Neural progenitor cell (in vitro differentiated cells): ENCODE data around the gene ARPC2. TPM values are rescaled to one million over a fixed set of nuclear protein-coding genes. Genes with fewer than 3 reads are reported as not detected.

ENCODE experiments used
- DNase-seq: peaks from one replicate; pipeline ENCODE4 v3.0.0-alpha.2; 2016; ENCODE audit warnings: low spot score
- H2AFZ ChIP-seq: fragments of 200-600 bp; sonication (generic); replicated peaks from 2 replicates; pipeline ENCODE4 v1.6.1; 2016; ENCODE audit warnings: antibody characterized with exemption
- H3F3A ChIP-seq: fragments of 200-600 bp; sonication (generic); 2 replicates; pipeline ENCODE4 v1.6.1; 2016; ENCODE audit warnings: antibody characterized with exemption, low read depth
- H3K27ac ChIP-seq: fragments of 200-600 bp; sonication (generic); 2 replicates; pipeline ENCODE4 v1.5.1; 2016; ENCODE audit warnings: mild to moderate bottlenecking
- H3K27me3 ChIP-seq: fragments of 200-600 bp; sonication (generic); 2 replicates; pipeline ENCODE4 v1.6.1; 2016; ENCODE audit warnings: mild to moderate bottlenecking, moderate library complexity
- H3K36me3 ChIP-seq: fragments of 200-600 bp; sonication (generic); 2 replicates; pipeline ENCODE4 v1.5.1; 2016
- H3K4me1 ChIP-seq: fragments of 200-600 bp; sonication (generic); 2 replicates; pipeline ENCODE4 v1.6.1; 2016; ENCODE audit warnings: mixed run types
- H3K4me2 ChIP-seq: fragments of 200-600 bp; sonication (generic); 2 replicates; pipeline ENCODE4 v1.6.1; 2016
- H3K4me3 ChIP-seq: fragments of 200-600 bp; sonication (generic); 2 replicates; pipeline ENCODE4 v1.5.1; 2016
- H3K79me2 ChIP-seq: fragments of 200-600 bp; sonication (generic); 2 replicates; pipeline ENCODE4 v1.6.1; 2016; ENCODE audit warnings: low read depth
- H3K9ac ChIP-seq: fragments of 200-600 bp; sonication (generic); 2 replicates; pipeline ENCODE4 v1.6.1; 2016
- H3K9me3 ChIP-seq: fragments of 200-600 bp; sonication (generic); 2 replicates; pipeline ENCODE4 v1.5.1; 2016; ENCODE audit warnings: low read depth
- H4K20me1 ChIP-seq: fragments of 200-600 bp; sonication (generic); 2 replicates; pipeline ENCODE4 v1.6.1; 2016; ENCODE audit warnings: low read depth
- H3K27ac Mint-ChIP-seq: 3 replicates; pipeline ENCODE4 v1.8.0; 2021; ENCODE audit warnings: mixed read lengths
- H3K27me3 Mint-ChIP-seq: 2 replicates; pipeline ENCODE4 v1.8.0; 2022; ENCODE audit warnings: low read depth, mild to moderate bottlenecking, inconsistent platforms, moderate library complexity, mixed read lengths; ENCODE audit not compliant: insufficient read depth
- H3K36me3 Mint-ChIP-seq: 3 replicates; pipeline ENCODE4 v1.8.0; 2021; ENCODE audit warnings: mixed read lengths
- H3K4me1 Mint-ChIP-seq: 3 replicates; pipeline ENCODE4 v1.8.0; 2021; ENCODE audit warnings: mixed read lengths
- H3K4me3 Mint-ChIP-seq: 3 replicates; pipeline ENCODE4 v1.8.0; 2021; ENCODE audit warnings: mild to moderate bottlenecking, moderate library complexity, mixed read lengths
- H3K9me3 Mint-ChIP-seq: 3 replicates; pipeline ENCODE4 v1.8.0; 2020; ENCODE audit warnings: mixed read lengths
- CTCF ChIP-seq: fragments of 200-600 bp; sonication (generic); IDR thresholded peaks from 2 replicates; pipeline ENCODE4 v1.5.1; 2017; ENCODE audit warnings: antibody characterized with exemption, mild to moderate bottlenecking
- EZH2 ChIP-seq: fragments of 200-600 bp; sonication (generic); IDR thresholded peaks from 2 replicates; pipeline ENCODE4 v1.6.1; 2017; ENCODE audit warnings: antibody characterized with exemption, mild to moderate bottlenecking, moderate library complexity
- EZH2phosphoT487 ChIP-seq: fragments of 200-600 bp; sonication (generic); IDR thresholded peaks from 2 replicates; pipeline ENCODE4 v1.6.1; 2017; ENCODE audit warnings: antibody characterized with exemption
- total RNA-seq: library from RNA; depleted of rRNA; stranded (reverse); fragments of >200 nt; gene quantifications from 2 replicates; pipeline ENCODE4 v1.2.3, GENCODE V29; 2015; ENCODE audit warnings: low replicate concordance

ARPC2 gene
- total RNA-seq, 1 donor from 2014 or later = 155 TPM

DNA sequence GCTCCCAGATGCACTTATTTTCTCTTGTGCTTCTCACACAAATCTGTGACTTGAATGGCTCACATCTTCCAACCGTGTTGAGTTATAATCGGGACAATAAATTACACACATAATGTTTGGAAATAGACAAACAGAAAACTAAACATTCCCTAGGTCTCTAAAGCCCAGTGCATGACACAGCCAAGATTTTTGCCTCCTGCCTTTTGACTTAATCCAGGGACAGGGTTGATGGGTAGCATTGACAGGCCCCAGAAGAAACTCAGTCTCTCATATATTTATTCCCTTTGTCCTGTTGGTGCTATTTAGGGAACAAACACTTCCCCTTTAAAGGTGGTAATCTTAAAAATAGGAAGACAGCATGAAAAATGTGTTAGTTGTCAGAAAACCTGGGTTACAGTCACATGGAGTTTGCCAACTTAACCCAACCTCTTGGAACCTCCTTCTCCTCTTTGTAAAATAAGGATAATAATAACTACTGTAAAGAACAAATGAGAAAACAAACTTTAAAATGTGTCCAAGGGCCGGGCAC is 24.0 kb upstream of the ARPC2 start:
- Histone ChIP-seq H3K36me3 (no peaks in the 10 kb centered on the region), H3K79me2 (no peaks in the 10 kb centered on the region), H3K4me1 (peaks cover 6% of the 10 kb centered on the region), H3K27ac (no peak overlapping the region), H3K27me3 (no peaks in the 10 kb centered on the region), H3F3A (no peaks in the 10 kb centered on the region), H3K9ac (no peak overlapping the region), H3K4me3 (no peak overlapping the region), H4K20me1 (no peaks in the 10 kb centered on the region), H3K9me3 (no peaks in the 10 kb centered on the region), H2AFZ (peak overlapping the region; percentile 77), H3K4me2 (no peak overlapping the region)
- DNase-seq = no peak
- peaks cover 2% of the 10 kb centered on the region for H3K27me3 Mint-ChIP-seq
- H3K4me3 Mint-ChIP-seq = no peak overlapping the region
- no peaks in the 10 kb centered on the region for H3K36me3 Mint-ChIP-seq
- H3K27ac Mint-ChIP-seq = no peak overlapping the region
- TF ChIP-seq EZH2 (no peak), EZH2phosphoT487 (no peak), CTCF (no peak)
- H3K4me1 Mint-ChIP-seq = no peaks in the 10 kb centered on the region
- H3K9me3 Mint-ChIP-seq = no peaks in the 10 kb centered on the region

DNA sequence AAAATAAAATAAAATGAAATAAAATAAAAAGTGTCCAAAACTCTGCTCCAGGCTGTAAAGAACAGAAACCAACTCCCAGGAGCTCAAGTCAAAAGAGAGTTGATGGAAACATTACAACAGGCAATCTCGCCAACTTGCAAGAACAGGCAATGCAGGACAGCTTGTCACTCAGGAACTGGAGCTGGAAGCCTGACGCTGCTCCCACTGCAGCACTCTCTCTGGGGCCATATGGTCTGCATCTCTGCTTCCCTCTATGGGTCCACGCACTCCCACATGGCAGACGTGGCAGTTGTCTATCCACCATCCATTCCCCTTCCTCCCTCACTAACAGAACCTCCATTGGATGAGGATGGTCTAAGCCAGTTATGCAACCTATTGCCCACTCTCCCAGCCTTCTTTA is 23.3 kb upstream of the ARPC2 start:
- Mint-ChIP-seq H3K4me1 (no peaks in the 10 kb centered on the region), H3K4me3 (no peak overlapping the region), H3K27me3 (peaks cover 2% of the 10 kb centered on the region), H3K27ac (no peak overlapping the region), H3K9me3 (no peaks in the 10 kb centered on the region), H3K36me3 (no peaks in the 10 kb centered on the region)
- Histone ChIP-seq H3K4me1 (peaks cover 6% of the 10 kb centered on the region), H3K9me3 (no peaks in the 10 kb centered on the region), H3F3A (no peaks in the 10 kb centered on the region), H4K20me1 (no peaks in the 10 kb centered on the region), H2AFZ (no peak overlapping the region), H3K9ac (no peak overlapping the region), H3K4me2 (no peak overlapping the region), H3K36me3 (no peaks in the 10 kb centered on the region), H3K79me2 (no peaks in the 10 kb centered on the region), H3K27me3 (no peaks in the 10 kb centered on the region), H3K27ac (no peak overlapping the region), H3K4me3 (no peak overlapping the region)
- no peak for DNase-seq
- no peak for TF ChIP-seq EZH2
- TF ChIP-seq CTCF = no peak
- TF ChIP-seq EZH2phosphoT487 = no peak

GRCh38 chr2:218194880-218195279 is 22.1 kb upstream of the ARPC2 start:
- H3F3A ChIP-seq = no peaks in the 10 kb centered on the region
- H3K79me2 ChIP-seq = no peaks in the 10 kb centered on the region
- H4K20me1 ChIP-seq = no peaks in the 10 kb centered on the region
- H3K27me3 ChIP-seq = no peaks in the 10 kb centered on the region
- H3K36me3 ChIP-seq = no peaks in the 10 kb centered on the region
- peaks cover 2% of the 10 kb centered on the region for H3K27me3 Mint-ChIP-seq
- H3K27ac Mint-ChIP-seq = no peak overlapping the region
- no peak for DNase-seq
- no peak overlapping the region for H3K4me3 Mint-ChIP-seq
- no peak for TF ChIP-seq EZH2phosphoT487
- TF ChIP-seq EZH2 = no peak
- TF ChIP-seq CTCF = no peak
- no peak overlapping the region for H3K27ac ChIP-seq
- H3K4me1 Mint-ChIP-seq = no peaks in the 10 kb centered on the region
- no peak overlapping the region for H3K9ac ChIP-seq
- H3K4me3 ChIP-seq = no peak overlapping the region
- H3K9me3 Mint-ChIP-seq = no peaks in the 10 kb centered on the region
- no peaks in the 10 kb centered on the region for H3K36me3 Mint-ChIP-seq
- no peak overlapping the region for H3K4me2 ChIP-seq
- peaks cover 6% of the 10 kb centered on the region for H3K4me1 ChIP-seq
- no peak overlapping the region for H2AFZ ChIP-seq
- no peaks in the 10 kb centered on the region for H3K9me3 ChIP-seq
